Measurements from ENCODE around the gene CCNY. TPM values are rescaled to one million over a fixed set of nuclear protein-coding genes. Genes with fewer than 3 reads are reported as not detected.
"Not testable (repeated sequence)": the region's sequence is repeated elsewhere in the genome, so short reads cannot be mapped to it uniquely, and the experiment has no call there.

CCNY gene
- total and polyA plus RNA-seq, 9 donors, result 28.3 to 87.0 (median 60.9) TPM

GRCh38 chr10:35398908-35399307, 62.6 kb downstream of the CCNY start:
- 79 to 88% (median 86%) methylated on average over 7 of the region's 7 CpGs for WGBS, 3 donors
- Histone ChIP-seq H3K36me3 (no peaks in the 10 kb centered on the region), H3K27ac (no peak overlapping the region), H3K4me1 (ENCODE audit: insufficient read depth) (peaks cover 37% of the 10 kb centered on the region), H3K4me3 (no peak overlapping the region), H3K9me3 (no peaks in the 10 kb centered on the region), H3K27me3 (no peaks in the 10 kb centered on the region)
- TF ChIP-seq EP300 (IDR thresholded peaks at IDR 0.05) (no peak), POLR2A (IDR thresholded peaks at IDR 0.05) (no peak), CTCF (IDR thresholded peaks at IDR 0.05) (no peak)
- intact Hi-C loops (cut with DNase I), result no loop called here
- no peak for DNase-seq

GRCh38 chr10:35399414-35400009, 63.2 kb downstream of the CCNY start:
- Histone ChIP-seq H3K27ac (no peak overlapping the region), H3K9me3 (no peaks in the 10 kb centered on the region), H3K27me3 (no peaks in the 10 kb centered on the region), H3K4me3 (no peak overlapping the region), H3K36me3 (no peaks in the 10 kb centered on the region), H3K4me1 (ENCODE audit: insufficient read depth) (peaks cover 34% of the 10 kb centered on the region)
- WGBS, 3 donors, result 75 to 80% (median 76%) methylated on average over 6 of the region's 6 CpGs
- no peak for DNase-seq
- intact Hi-C loops (cut with DNase I), result no loop called here
- TF ChIP-seq CTCF (IDR thresholded peaks at IDR 0.05) (no peak), POLR2A (IDR thresholded peaks at IDR 0.05) (no peak), EP300 (IDR thresholded peaks at IDR 0.05) (no peak)

GRCh38 chr10:35400595-35401268, 64.4 kb downstream of the CCNY start:
- DNase-seq, result no peak
- Histone ChIP-seq H3K27me3 (no peaks in the 10 kb centered on the region), H3K9me3 (no peaks in the 10 kb centered on the region), H3K27ac (no peak overlapping the region), H3K4me3 (no peak overlapping the region), H3K4me1 (ENCODE audit: insufficient read depth) (peaks cover 28% of the 10 kb centered on the region), H3K36me3 (no peaks in the 10 kb centered on the region)
- intact Hi-C loops (cut with DNase I), result no loop called here
- 52 to 57% (median 56%) methylated on average over 8 of the region's 8 CpGs for WGBS, 3 donors
- TF ChIP-seq EP300 (IDR thresholded peaks at IDR 0.05) (no peak), POLR2A (IDR thresholded peaks at IDR 0.05) (no peak), CTCF (IDR thresholded peaks at IDR 0.05) (no peak)

- H3K27me3 ChIP-seq; H3K27ac ChIP-seq; H3K4me3 ChIP-seq; intact Hi-C loops (cut with DNase I); H3K9me3 ChIP-seq; DNase-seq; H3K36me3 ChIP-seq: not testable (repeated sequence)
- peaks cover 16% of the 10 kb centered on the region for H3K4me1 ChIP-seq (ENCODE audit: insufficient read depth)
- WGBS, 3 donors, result 95 to 98% (median 98%) methylated on average over 5 of the region's 5 CpGs
Measured at GRCh38 chr10:35403491-35403890, 67.2 kb downstream of the CCNY start.

- H3K27ac ChIP-seq; intact Hi-C loops (cut with DNase I); H3K36me3 ChIP-seq; H3K4me3 ChIP-seq; H3K27me3 ChIP-seq; H3K9me3 ChIP-seq: not testable (repeated sequence)
- DNase-seq, result peak in 1 of 5 donors; percentile 63
- WGBS, 3 donors, result 73 to 90% (median 83%) methylated on average over 2 of the region's 2 CpGs
- peaks cover 14% of the 10 kb centered on the region for H3K4me1 ChIP-seq (ENCODE audit: insufficient read depth)
Measured at GRCh38 chr10:35404077-35404476, 67.8 kb downstream of the CCNY start.

- intact Hi-C loops (cut with DNase I); H3K9me3 ChIP-seq; DNase-seq; H3K36me3 ChIP-seq; H3K4me3 ChIP-seq; H3K4me1 ChIP-seq (ENCODE audit: insufficient read depth); H3K27ac ChIP-seq; H3K27me3 ChIP-seq: not testable (repeated sequence)
- 79 to 89% (median 84%) methylated on average over 4 of the region's 5 CpGs for WGBS, 3 donors
Measured at GRCh38 chr10:35406003-35406630, 69.8 kb downstream of the CCNY start.

- peaks cover 14% of the 10 kb centered on the region for H3K4me1 ChIP-seq (ENCODE audit: insufficient read depth)
- H3K4me3 ChIP-seq; H3K27ac ChIP-seq; H3K27me3 ChIP-seq; H3K9me3 ChIP-seq; H3K36me3 ChIP-seq; DNase-seq; intact Hi-C loops (cut with DNase I): not testable (repeated sequence)
- 93 to 96% (median 94%) methylated on average over 12 of the region's 12 CpGs for WGBS, 3 donors
Measured at GRCh38 chr10:35407696-35408095, 71.4 kb downstream of the CCNY start.
